Measurements from ENCODE around the gene ARAP3.

DNA sequence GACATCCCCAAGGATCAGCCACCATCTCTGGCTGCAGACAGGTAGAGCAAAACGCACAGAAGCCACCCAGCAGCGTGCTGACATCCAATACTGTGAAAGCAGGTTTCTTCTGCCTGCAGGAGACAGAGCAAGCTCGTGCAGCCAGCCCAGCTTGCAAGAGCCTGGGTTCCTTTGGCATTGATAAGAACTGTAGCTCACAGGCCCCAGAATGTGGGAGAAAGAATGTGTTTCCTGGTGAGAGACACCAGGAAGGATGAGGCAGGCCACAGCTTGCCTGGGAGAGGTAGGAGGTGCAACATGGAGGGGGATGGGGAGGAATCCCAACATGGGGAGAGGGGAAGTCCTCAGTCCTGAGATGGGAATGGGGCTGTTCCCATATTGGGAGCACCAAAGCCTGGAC is 34.0 kb upstream of the ARAP3 start:
- TF ChIP-seq, protein P1, sequence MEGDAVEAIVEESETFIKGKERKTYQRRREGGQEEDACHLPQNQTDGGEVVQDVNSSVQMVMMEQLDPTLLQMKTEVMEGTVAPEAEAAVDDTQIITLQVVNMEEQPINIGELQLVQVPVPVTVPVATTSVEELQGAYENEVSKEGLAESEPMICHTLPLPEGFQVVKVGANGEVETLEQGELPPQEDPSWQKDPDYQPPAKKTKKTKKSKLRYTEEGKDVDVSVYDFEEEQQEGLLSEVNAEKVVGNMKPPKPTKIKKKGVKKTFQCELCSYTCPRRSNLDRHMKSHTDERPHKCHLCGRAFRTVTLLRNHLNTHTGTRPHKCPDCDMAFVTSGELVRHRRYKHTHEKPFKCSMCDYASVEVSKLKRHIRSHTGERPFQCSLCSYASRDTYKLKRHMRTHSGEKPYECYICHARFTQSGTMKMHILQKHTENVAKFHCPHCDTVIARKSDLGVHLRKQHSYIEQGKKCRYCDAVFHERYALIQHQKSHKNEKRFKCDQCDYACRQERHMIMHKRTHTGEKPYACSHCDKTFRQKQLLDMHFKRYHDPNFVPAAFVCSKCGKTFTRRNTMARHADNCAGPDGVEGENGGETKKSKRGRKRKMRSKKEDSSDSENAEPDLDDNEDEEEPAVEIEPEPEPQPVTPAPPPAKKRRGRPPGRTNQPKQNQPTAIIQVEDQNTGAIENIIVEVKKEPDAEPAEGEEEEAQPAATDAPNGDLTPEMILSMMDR (IDR thresholded peaks at IDR 0.05) = no peak
- TF ChIP-seq POLR2AphosphoS5 (IDR thresholded peaks at IDR 0.05) = no peak
- no peak for TF ChIP-seq POLR2A (IDR thresholded peaks at IDR 0.05)
